GM21381 (cell line): ENCODE results near the gene GRIA3.

Source experiments
- ATAC-seq: cut with Tn5 transposase; IDR thresholded peaks from one replicate; pipeline ENCODE4 v1.9.1; 2021; ENCODE audit warnings: mild to moderate bottlenecking, moderate library complexity; ENCODE audit not compliant: unreplicated experiment

Gene GRIA3

GRCh38 chrX:123190096-123190495, 6.0 kb downstream of the GRIA3 start:
- ATAC-seq: no peak

DNA sequence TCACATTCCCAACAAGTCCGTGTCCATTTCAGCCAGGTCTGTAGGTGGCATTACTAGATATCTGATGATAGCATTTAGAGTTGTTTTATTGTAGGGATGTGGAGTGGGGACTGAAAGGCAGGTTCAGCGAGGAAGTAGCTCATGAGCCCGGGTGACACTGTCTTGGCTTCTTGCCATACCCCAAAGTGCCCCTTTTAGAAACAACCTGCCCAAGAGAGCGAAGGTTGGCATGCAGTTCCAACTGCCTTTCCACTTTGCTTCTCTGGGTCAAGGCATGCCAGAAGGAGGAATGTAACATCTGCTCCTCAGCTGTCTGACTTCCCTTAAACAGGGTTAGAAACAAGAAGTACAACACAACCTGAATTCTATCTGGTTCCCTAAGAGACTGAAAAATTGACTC, 9.0 kb downstream of the GRIA3 start:
- ATAC-seq: no peak

GRCh38 chrX:123199338-123199737, 15.3 kb downstream of the GRIA3 start:
- ATAC-seq: no peak

GRCh38 chrX:123201720-123202119, 17.6 kb downstream of the GRIA3 start:
- no peak for ATAC-seq

- ATAC-seq: no peak
Observed at GRCh38 chrX:123202523-123202922, 18.4 kb downstream of the GRIA3 start.

- no peak for ATAC-seq
Observed at GRCh38 chrX:123203772-123204171, 19.7 kb downstream of the GRIA3 start.

GRCh38 chrX:123206176-123206575, 22.1 kb downstream of the GRIA3 start:
- ATAC-seq: no peak

- ATAC-seq: no peak
Observed at GRCh38 chrX:123210252-123210651, 26.2 kb downstream of the GRIA3 start.

DNA sequence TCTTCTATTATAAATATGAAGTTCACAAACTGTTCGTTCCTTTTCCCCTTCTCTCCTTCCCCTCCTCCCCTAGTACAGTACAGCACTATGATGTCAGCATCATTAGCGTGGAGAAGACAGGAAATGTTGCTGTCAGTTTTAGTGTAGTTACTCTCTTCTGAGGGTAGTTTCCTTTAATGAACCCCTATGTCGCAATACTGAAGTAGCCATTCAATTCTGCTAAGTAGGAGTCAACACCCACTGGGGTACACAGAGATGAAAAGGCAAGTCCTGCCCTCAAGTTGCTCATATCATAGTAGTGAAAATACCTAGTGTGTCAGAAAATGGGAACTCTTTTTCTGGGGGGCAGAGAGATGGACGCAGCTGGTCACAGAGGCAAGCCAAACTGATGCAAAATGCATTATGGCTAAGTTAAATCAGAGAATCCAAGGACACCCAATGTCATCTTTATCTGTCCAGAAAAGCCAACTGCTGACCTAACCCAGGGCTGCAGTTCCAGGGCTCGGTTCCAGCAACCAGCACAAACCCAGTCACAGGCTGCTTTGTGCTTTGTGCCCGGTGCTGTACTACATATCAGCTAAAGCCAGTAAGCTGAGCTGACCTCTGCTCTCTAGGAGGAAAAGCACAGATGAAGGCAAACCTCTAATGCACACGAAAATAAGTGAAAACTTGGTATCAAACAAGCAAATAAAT, 31.5 kb downstream of the GRIA3 start:
- no peak for ATAC-seq

DNA sequence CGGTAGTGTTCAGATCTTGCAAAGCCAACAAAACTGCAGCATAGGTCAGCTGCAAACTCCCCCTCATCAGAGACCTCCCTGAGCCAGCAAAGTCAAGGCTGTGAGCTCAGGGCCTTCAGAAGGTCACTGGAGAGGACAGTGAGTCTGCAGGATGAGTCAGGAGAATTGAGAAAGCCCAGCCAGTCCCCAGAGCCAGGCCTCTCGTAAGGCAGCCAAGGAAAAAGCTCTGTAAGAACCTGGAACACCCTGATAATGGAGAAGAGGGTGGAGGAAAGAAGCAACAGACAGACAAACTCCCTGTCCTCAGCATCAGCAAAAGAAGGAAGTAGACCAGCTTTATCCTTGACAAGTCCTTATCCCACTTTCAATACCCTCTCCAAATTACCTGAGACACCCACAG, 33.0 kb downstream of the GRIA3 start:
- no peak for ATAC-seq

- no peak for ATAC-seq
Observed at GRCh38 chrX:123217728-123218127, 33.6 kb downstream of the GRIA3 start.

GRCh38 chrX:123219916-123220315, 35.8 kb downstream of the GRIA3 start:
- ATAC-seq: no peak

GRCh38 chrX:123222920-123223319, 38.8 kb downstream of the GRIA3 start:
- no peak for ATAC-seq

GRCh38 chrX:123223409-123223808, 39.3 kb downstream of the GRIA3 start:
- no peak for ATAC-seq

DNA sequence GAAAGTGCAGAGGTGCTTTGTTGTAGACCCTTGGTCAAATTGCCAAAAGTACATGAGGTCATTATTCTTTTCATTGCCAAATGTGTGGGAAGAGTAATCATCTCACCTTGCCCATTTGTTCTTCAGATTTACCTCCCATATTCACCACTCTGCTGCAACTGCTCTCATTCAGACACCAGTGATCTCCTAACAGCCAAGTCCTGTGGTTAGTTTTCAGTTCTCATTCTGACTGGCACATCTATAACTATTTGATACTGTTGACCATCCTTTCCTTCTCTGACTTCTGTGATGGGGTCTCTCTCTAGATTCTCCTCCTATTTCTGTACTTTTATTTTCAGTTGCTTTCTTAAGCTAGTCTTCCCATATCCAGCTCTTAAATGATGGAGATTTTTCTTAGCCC, 39.8 kb downstream of the GRIA3 start:
- ATAC-seq: peak; percentile 77

GRCh38 chrX:123230798-123231197, 46.7 kb downstream of the GRIA3 start:
- ATAC-seq: no peak

DNA sequence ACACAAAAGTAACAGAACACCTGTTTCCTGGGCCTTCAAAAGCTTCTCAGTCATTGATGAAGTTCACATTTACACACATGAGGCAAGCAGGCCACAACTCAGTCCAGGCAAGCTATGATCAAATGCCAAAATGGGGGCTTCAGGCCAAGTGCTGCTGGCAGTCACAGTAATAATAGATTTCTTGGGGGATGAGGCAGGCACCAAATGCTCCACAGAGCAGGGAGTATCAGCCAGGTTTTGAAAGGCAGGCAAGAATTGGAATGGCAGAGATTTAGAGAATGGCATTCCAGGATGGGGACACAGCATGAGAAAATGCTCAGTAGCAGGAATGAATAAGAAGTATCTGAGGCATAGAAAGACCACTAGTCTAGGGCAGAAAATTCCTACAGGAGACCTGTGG, 52.8 kb downstream of the GRIA3 start:
- no peak for ATAC-seq

GRCh38 chrX:123237271-123237670, 53.2 kb downstream of the GRIA3 start:
- no peak for ATAC-seq

- no peak for ATAC-seq
Observed at GRCh38 chrX:123254457-123254856, 70.4 kb downstream of the GRIA3 start.

GRCh38 chrX:123256378-123256777, 72.3 kb downstream of the GRIA3 start:
- ATAC-seq: no peak

GRCh38 chrX:123260920-123261418, 76.9 kb downstream of the GRIA3 start:
- no peak for ATAC-seq

GRCh38 chrX:123263270-123263669, 79.2 kb downstream of the GRIA3 start:
- no peak for ATAC-seq

DNA sequence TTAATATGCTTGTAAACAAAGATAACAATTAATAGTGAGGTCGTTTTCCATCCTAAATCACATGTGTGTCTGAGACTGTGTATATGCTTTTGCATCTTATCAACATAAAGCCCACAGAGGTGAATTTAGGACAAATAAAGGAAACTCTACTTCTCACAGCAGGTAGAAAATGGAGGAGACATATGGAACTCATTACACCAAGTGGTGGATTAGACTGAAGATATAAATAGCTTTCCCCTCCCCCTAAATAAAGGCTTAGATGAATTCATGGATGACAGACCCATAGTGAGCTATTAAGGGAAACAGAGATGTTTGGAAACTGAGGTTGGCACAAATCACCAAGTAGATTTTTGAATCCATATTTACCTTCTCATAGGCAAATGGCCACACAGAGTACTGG, 79.7 kb downstream of the GRIA3 start:
- ATAC-seq: no peak
